Ishikawa (cell line): Measurements from ENCODE around the gene AADACL4.

Experiments used
- CEBPB ChIP-seq: IDR thresholded peaks from 2 replicates; pipeline ENCODE4 v1.6.1; 2012
- CREB1 ChIP-seq: IDR thresholded peaks from 2 replicates; pipeline ENCODE4 v1.6.1; 2012; ENCODE audit warnings: low read depth
- EGR1 ChIP-seq: IDR thresholded peaks from 2 replicates; pipeline ENCODE4 v1.6.1; 2012
- EP300 ChIP-seq: IDR thresholded peaks from 2 replicates; pipeline ENCODE4 v1.6.1; 2012; ENCODE audit warnings: borderline replicate concordance
- FOXM1 ChIP-seq: IDR thresholded peaks from 2 replicates; pipeline ENCODE4 v1.6.1; 2012; ENCODE audit warnings: low read depth, borderline replicate concordance
- NFIC ChIP-seq: IDR thresholded peaks from 2 replicates; pipeline ENCODE4 v1.6.1; 2012
- RAD21 ChIP-seq: IDR thresholded peaks from 2 replicates; pipeline ENCODE4 v1.6.1; 2012; ENCODE audit warnings: low read depth
- TAF1 ChIP-seq: IDR thresholded peaks from 2 replicates; pipeline ENCODE4 v1.6.1; 2012; ENCODE audit warnings: low read depth, mild to moderate bottlenecking
- TEAD4 ChIP-seq: IDR thresholded peaks from 2 replicates; pipeline ENCODE4 v1.6.1; 2012
- YY1 ChIP-seq: IDR thresholded peaks from 2 replicates; pipeline ENCODE4 v1.6.1; 2012; ENCODE audit warnings: low read depth
- ZBTB7A ChIP-seq: IDR thresholded peaks from 2 replicates; pipeline ENCODE4 v1.6.1; 2012; ENCODE audit warnings: low read depth
- TF ChIP-seq, protein P1 (sequence below): IDR thresholded peaks from 2 replicates; pipeline ENCODE4 v1.6.1; 2012
- TF ChIP-seq, protein P2 (sequence below): IDR thresholded peaks from 2 replicates; pipeline ENCODE4 v1.6.1; 2012
- TF ChIP-seq, protein P3 (sequence below): IDR thresholded peaks from 2 replicates; pipeline ENCODE4 v1.6.1; 2012; ENCODE audit warnings: low read depth, mild to moderate bottlenecking

DNA sequence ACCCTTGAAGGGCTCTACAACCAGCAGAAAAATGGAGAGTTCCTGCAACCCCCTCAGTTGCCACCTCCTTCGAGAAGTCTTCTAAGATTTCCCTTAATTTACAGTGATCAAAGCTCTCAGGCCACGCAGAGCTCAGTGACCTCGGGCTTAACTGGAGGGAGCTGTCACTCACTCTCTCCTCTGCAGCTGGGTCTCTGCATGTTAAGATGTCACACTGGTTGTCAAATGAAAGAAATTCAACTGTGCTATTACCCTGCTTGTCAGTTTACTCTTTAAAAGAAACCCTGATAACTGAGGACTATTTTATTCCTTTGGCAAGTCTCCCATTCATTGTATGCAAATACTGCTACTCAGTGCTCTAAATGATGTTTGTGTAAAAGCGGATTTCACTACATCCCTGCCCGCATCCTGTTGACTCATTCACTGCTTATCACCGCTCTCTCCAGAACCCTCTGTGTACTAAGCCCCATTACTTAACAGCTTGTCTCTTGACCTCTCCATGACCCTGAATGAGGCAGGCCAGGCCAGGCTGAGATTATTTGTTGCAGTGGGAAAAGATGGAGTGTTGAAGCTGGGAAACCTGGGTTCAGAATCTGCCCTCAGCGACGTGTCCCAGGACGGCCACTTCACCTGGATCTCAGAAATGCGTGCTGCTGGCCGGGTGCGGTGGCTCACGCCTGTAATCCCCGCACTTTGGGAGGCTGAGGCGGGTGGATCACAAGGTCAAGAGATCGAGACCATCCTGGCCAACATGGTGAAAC is 39.6 kb upstream of the AADACL4 start:
- TF ChIP-seq TEAD4: no peak
- no peak for TF ChIP-seq CREB1
- TF ChIP-seq ZBTB7A: no peak
- TF ChIP-seq CEBPB: no peak
- TF ChIP-seq, protein P1, sequence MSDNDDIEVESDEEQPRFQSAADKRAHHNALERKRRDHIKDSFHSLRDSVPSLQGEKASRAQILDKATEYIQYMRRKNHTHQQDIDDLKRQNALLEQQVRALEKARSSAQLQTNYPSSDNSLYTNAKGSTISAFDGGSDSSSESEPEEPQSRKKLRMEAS: no peak
- TF ChIP-seq NFIC: peak; percentile 43; the same call in 1 of the 2 replicates
- TF ChIP-seq, protein P2, sequence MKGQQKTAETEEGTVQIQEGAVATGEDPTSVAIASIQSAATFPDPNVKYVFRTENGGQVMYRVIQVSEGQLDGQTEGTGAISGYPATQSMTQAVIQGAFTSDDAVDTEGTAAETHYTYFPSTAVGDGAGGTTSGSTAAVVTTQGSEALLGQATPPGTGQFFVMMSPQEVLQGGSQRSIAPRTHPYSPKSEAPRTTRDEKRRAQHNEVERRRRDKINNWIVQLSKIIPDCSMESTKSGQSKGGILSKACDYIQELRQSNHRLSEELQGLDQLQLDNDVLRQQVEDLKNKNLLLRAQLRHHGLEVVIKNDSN: no peak
- TF ChIP-seq EP300: no peak
- TF ChIP-seq, protein P3, sequence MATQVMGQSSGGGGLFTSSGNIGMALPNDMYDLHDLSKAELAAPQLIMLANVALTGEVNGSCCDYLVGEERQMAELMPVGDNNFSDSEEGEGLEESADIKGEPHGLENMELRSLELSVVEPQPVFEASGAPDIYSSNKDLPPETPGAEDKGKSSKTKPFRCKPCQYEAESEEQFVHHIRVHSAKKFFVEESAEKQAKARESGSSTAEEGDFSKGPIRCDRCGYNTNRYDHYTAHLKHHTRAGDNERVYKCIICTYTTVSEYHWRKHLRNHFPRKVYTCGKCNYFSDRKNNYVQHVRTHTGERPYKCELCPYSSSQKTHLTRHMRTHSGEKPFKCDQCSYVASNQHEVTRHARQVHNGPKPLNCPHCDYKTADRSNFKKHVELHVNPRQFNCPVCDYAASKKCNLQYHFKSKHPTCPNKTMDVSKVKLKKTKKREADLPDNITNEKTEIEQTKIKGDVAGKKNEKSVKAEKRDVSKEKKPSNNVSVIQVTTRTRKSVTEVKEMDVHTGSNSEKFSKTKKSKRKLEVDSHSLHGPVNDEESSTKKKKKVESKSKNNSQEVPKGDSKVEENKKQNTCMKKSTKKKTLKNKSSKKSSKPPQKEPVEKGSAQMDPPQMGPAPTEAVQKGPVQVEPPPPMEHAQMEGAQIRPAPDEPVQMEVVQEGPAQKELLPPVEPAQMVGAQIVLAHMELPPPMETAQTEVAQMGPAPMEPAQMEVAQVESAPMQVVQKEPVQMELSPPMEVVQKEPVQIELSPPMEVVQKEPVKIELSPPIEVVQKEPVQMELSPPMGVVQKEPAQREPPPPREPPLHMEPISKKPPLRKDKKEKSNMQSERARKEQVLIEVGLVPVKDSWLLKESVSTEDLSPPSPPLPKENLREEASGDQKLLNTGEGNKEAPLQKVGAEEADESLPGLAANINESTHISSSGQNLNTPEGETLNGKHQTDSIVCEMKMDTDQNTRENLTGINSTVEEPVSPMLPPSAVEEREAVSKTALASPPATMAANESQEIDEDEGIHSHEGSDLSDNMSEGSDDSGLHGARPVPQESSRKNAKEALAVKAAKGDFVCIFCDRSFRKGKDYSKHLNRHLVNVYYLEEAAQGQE: no peak
- no peak for TF ChIP-seq FOXM1
- TF ChIP-seq RAD21: no peak
- no peak for TF ChIP-seq YY1
- TF ChIP-seq TAF1: no peak
- no peak for TF ChIP-seq EGR1
